ENCODE data around the gene PDE9A.
A peak's percentile ranks its signal among the peaks of the same experiment; 100 is the strongest.
"Not testable (repeated sequence)": the region's sequence is repeated elsewhere in the genome, so short reads cannot be mapped to it uniquely, and the experiment has no call there.

The PDE9A gene

DNA sequence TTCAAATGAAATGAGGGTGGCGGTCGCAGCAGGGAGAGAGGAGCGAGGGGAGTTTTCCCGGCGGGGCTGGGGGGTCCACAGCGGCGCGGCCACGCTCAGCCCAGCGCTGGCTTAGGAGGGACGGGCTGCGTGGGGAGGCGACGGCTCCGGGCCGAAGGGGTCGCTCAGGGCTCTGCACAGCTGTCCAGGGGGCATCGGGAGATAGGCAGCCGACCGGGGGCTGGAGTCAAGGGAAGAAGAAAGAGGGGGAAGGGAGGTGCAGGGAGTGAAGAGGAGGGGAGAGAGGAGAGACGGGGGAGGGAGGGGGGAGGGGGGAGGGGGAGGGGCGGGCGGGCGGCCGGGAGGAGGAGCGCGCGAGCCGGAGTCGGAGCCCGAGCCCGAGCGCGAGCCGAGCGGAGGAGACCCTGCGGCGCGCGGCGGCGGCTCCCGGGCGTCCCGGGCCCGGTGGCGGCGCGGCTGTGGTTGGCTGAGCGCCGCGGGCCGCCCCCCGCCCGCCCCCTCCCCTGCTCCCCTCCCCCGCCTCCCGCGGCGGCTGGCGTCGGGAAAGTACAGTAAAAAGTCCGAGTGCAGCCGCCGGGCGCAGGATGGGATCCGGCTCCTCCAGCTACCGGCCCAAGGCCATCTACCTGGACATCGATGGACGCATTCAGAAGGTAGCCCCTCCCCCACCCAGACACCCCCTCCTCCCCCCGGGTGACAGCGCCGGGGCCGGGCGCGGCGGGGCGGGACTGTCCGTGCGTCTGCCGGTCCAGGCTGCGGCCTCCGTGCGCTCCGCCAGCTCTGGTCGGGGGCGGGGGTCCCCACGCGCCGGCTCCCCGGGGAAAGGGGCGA, at the start of gene PDE9A:
PDE9A (plus strand) TSS at position 391 of the 831 bp plus-strand sequence; CDS start at position 585, 194 bp downstream.
- DNase-seq: peak; percentile 13

GRCh38 chr21:42607102-42607501, 46.3 kb upstream of the PDE9A start:
- DNase-seq: no peak

DNA sequence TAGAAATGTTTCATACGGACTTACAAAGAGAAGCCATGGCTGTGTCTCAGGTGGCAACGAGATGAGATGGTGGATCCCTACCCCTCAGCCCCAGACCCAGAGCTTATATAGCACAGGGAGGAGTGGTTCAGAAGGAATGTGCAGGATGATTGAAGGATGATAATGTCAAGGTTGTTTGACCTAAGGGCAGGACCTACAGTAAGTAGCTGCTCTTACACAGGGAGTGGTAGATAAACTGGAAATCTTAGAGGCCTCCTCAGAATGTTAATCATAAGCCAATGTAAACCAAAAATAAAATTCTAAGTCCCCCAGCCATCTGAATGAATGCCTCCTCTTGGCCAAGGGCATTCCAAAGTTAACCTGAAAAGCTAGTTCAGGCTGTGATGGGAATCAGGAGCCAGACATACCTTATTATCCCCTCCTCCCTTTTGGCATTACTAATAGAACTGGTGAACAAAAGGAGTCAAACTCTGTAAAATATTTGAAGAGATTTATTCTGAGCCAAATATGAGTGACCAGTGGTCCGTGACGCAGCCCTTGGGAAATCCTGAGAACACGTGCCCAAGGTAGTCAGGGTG, 45.8 kb upstream of the PDE9A start:
- DNase-seq: no peak

- DNase-seq: no peak
Measured at GRCh38 chr21:42608446-42608845, 45.0 kb upstream of the PDE9A start.

DNA sequence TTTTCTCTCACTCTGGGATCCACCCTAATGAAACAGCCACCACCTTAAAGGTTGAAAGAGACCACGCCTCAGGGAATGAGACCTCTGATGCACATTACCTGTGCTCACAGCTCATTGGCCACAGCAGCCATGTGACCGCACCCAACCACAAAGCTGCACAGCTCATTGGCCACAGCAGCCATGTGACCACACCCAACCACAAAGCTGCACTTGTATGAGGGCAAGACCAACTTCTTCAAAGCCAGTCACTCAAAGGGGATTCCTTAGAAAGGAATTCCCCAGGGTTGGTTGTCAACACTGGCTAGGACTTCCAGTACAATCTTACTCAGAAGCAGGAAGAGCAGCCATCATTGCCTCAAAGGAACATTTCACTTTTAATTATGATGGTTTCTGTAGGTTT, 43.6 kb upstream of the PDE9A start:
- DNase-seq: peak; percentile 48

GRCh38 chr21:42611852-42612251, 41.6 kb upstream of the PDE9A start:
- DNase-seq: no peak

GRCh38 chr21:42612390-42612789, 41.0 kb upstream of the PDE9A start:
- DNase-seq: no peak

DNA sequence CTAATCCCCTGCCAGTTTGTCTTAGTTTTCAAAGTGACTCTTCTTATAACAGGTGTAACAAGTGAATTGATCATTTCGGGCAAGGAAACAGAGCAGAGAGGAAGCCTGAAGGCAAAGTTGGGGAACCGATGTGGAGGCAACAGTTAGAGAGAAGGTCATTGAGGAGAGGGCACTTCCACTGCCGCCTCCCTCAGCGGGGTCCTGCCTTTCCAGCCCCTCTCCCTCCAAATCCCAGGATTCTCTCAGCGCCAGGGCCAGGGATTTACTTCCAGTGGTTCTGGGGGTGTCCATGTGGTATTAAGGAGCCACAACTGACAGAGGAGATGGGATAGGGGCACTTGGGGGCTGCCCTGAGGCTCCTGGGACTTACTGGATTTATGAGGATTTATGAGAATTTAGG, 39.7 kb upstream of the PDE9A start:
- DNase-seq: no peak

- DNase-seq: peak; percentile 47
Measured at GRCh38 chr21:42614396-42614795, 39.0 kb upstream of the PDE9A start.

- DNase-seq: peak; percentile 52
Measured at GRCh38 chr21:42614811-42615351, 38.5 kb upstream of the PDE9A start.

DNA sequence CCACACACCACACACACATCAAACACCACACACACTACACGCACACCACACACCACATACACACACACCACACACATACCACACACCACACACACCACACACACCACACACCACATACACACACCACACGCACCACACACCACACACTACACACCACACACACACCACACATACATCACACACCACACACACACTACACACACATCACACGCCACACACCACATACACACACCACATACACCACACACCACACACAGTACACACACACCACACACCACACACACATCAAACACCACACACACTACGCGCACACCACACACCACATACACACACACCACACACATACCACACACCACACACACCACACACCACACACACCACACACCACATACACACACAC, 38.0 kb upstream of the PDE9A start:
- not testable (repeated sequence) for DNase-seq

- no peak for DNase-seq
Measured at GRCh38 chr21:42615924-42616323, 37.5 kb upstream of the PDE9A start.

DNA sequence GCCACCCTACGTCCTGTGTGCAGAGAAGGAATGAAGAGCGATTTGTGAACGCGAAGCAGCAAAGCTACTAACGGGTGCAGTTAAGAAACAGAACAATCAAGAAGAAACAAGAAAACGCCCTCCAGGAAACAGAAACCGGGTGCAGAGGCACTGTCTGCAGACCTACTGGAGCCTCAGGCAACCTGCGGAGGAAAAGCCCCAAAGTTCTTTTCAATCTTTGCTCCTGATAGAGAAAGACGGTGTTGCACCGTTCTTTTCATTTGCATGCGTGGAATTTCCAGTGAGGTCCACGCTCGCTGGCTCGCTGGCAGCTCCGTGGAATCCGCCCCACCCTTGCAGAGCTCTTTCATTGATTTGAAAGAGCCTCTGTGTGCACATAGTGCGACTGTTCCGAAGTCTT, 37.0 kb upstream of the PDE9A start:
- peak; percentile 30 for DNase-seq

DNA sequence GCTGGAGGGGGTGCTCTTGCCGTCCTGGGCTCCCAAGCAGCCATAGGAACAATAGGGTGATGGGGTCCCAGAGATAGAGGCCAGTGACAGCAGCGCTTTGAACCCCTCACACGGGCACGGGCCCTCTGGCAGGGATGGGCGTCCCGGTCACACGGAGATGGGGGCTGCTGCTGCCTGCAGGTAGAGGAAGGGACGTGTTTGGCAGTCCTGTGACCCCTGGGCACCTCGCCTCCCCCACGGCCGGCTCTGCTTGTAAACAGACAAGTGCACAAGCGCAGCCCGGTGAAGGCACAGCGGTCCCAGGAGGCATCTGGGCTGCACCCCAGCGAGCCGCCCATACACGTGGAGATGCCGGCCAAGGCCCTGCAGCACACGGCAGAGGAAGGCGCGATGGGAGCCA, 36.5 kb upstream of the PDE9A start:
- no peak for DNase-seq

DNA sequence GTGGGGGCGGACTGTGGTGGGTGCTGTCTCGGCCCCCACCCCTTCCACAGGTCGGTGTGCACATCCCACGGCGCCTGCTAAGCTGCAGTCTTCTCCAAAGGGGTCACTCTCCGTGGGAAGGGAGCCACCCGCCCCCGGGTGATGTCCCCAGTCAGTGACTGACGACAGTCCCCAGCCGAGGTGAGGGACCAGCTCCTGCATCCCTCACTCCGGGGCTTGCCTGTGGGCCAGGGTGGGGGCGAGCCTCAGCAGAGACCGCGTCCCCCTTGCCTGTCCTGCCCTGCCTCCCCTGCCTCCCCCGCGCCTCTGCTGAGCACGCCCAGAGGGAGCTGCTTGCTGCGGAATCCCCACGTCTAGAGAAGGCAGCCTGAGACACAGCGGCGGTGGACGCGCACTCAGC, 35.9 kb upstream of the PDE9A start:
- DNase-seq: no peak

GRCh38 chr21:42618707-42619102, 34.7 kb upstream of the PDE9A start:
- no peak for DNase-seq

DNA sequence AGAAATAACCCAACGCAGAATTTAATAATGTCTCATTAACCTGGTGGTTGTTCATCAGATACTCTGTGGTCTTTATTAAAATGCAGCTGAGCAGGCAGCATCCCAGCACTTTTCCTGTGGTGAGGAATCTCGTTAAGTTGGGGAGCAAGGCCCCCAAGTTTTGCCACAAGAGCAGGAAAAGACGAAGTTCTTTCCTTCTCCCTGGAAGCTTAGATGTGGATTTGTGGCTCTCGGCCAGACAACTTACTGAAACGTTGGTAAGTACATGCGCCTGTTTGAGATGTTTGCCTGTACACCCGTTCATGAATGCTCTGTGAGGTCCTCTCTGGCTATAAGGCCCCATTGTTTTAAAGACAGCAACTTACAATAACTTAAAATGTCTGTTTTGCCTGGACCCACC, 34.3 kb upstream of the PDE9A start:
- no peak for DNase-seq

DNA sequence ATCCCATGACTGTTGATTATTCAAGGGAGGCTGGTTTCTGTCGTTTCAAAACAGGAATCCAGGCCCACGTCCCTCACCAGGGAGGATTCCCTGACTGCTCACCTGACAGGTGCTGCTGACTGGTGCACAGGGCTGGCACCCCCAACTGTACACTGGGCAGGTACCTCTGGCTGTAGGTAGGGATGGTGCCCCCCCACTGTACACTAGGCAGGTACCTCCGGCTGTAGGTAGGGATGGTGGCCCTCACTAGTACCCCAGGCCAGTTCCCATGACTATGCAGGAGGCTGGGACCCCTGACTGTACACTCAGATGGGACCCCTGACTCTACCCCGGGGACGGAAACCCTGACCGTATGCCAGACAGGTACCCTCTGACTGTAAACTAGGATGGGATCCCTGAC, 33.6 kb upstream of the PDE9A start:
- DNase-seq: no peak

DNA sequence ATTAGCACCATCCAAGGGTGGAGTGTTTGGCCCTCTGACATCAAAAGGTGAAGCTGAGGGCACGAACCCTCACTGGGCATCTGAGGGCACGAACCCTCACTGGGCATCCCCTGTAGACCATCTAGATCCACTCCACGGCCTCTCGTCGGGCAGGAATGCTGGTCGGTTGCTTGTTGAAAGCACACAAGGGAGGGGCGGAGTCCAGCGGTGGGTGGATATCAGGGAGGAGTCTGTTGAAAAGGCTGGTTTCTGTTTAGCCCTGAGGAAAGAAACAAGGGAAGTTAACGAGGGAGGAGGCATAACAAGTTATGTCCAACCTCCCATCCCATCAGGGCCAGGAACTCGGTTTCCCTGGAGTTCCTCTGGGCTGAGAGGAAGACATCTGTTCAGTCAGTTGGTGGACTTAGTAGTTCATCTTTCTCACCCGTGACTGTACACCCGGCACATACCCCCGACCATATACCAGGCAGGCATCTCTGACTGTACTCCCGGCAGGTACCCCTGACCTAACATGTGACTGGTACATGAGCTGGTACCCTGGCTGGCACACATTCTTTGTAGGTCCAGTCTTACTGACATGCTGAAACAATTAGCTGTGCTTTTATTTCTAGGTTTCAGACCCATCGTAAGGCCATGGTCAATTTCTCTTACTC, 32.1 kb upstream of the PDE9A start:
- DNase-seq: no peak

DNA sequence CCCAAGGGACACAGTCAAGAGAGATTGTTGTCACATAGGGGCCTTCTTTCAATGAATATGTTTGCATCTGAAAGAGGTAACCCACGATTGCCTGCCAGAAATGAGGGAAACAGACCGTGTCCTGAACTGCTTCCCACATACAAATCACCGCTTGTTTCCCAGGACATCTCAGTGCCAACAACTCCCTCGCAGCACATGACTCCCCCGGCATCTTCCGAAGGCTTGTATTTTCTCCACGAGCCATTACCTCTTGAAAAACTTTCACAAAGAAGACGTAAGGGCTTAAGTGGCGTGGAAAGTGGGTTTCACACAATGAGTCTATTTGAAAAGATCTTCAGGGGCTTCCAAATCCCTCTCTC, 31.6 kb upstream of the PDE9A start:
- DNase-seq: no peak

DNA sequence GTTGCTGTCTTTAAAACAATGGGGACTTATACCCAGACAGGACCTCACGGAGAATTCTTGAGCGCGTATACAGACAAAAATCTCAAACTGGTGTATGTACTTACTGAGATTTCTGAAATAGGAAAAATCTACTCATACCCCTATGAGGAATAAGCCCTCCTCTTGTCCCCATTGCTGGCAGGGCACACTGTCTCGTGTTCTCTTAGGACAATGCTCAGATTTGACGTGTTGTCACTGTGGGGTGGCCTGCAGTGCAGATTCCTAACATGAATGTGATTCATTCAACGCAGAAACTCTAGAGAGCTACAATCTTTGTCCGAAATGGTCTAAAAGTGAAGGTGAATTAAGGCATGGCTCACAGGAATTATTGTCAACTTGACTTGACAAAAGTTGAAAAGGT, 31.1 kb upstream of the PDE9A start:
- DNase-seq: no peak

DNA sequence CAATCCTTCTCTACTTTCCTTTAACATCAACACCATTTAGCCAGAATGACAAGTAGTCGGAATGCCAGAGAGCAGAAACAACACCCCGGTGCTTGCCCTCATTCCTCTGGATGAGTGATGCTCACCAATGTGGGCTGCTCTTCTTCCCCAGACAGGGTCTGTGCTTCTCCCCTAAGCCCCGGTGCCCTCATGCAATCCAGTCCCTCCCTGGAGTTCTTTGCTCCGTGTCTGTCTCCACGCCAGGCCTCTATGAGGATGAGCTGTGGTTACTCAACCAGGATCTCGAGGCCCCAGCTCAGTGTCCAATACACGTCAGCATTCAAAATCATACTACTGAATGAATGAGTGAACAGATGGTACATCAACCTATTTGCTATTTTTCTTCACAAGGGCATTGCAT, 29.7 kb upstream of the PDE9A start:
- no peak for DNase-seq

DNA sequence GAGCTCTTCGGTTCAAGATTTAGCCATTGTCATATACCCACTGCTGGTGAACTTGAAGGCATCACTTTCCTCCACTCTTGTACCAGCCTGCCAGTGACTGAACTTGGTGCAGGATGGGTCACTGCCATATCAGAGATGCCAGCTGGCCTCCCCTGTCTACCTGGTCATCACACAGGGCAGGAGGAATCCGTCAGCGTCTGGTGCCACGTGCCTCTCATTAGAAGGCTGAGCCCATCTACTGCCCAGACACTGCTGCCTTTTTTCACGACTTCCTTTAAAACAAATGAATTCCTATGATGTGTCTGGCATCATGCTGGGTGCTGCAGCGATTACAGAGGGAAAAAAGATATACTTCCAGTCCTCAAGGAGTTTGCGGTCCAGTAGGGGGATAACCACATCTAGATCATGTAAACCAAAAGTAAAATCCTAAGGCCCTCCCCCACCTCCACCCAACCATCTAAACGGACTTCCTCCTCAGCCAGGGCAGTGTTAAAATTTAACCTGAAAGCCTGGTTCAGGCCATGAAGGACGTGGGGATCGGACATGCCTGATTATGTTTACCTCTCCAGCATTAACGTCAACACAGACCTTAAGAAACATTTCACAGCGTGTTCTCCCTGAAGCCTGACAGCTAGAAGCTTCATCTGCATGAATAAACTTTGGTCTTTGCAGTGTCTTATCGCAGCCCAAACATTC, 29.2 kb upstream of the PDE9A start:
- DNase-seq: no peak
